Measurements from ENCODE around the gene SLC18A2. TPM values are rescaled to one million over a fixed set of nuclear protein-coding genes. Genes with fewer than 3 reads are reported as not detected.

The SLC18A2 gene
- not detected in 2 replicates for total RNA-seq

GRCh38 chr10:117240621-117241529, at the start of gene SLC18A2:
Gene SLC18A2 (plus strand): TSS chr10:117241114. CDS start chr10:117241694, 580 bp downstream.

GRCh38 chr10:117197189-117197588, 43.7 kb upstream of the SLC18A2 start, which contains the start of gene KCNK18:
Gene KCNK18 (plus strand): TSS chr10:117197489. CDS start chr10:117197489, 0 bp downstream.

Other genes with a start within 250 kb of the SLC18A2 start
- gene SHTN1, start 235.9 kb upstream of the SLC18A2 start, total RNA-seq, result 0.65 and 4.7 TPM in 2 replicates
- not detected in 2 replicates for gene VAX1, start 102.8 kb upstream of the SLC18A2 start, total RNA-seq
- gene KCNK18, start 43.6 kb upstream of the SLC18A2 start, total RNA-seq, result not detected in 2 replicates
- 7.1 and 14.5 TPM in 2 replicates for gene PDZD8, start 134.3 kb downstream of the SLC18A2 start, total RNA-seq

All from bladder microvascular endothelial cell (primary cell).